ENCODE results near the gene AQP6. TPM values are rescaled to one million over a fixed set of nuclear protein-coding genes. Genes with fewer than 3 reads are reported as not detected.

Gene AQP6
- total and polyA plus RNA-seq, 2 experiments from 2014 or later = 0.23 TPM; not detected in 1

GRCh38 chr12:49929581-49929980 lies 43.2 kb upstream of the AQP6 start:
- H3K36me3 ChIP-seq (replicated peaks; ENCODE audit: insufficient read depth, low read depth) = no peaks in the 10 kb centered on the region
- no peaks in the 10 kb centered on the region for H3K27me3 ChIP-seq
- TF ChIP-seq EZH2 (IDR thresholded peaks at IDR 0.05; ENCODE audit: borderline replicate concordance) = no peak
- TF ChIP-seq CTCF (IDR thresholded peaks at IDR 0.05; ENCODE audit: poor library complexity) = no peak
- TF ChIP-seq EZH2phosphoT487 (IDR thresholded peaks at IDR 0.05; ENCODE audit: low read depth, severe bottlenecking, unreplicated experiment) = no peak
- 90% methylated on average over 7 of the region's 7 CpGs for WGBS (ENCODE audit: low lambda C conversion rate, missing lambda C conversion rate)
- no peaks in the 10 kb centered on the region for H3K9me3 ChIP-seq (ENCODE audit: low read depth)
- no peaks in the 10 kb centered on the region for H3K4me1 ChIP-seq (ENCODE audit: insufficient read depth)
- no peak overlapping the region for H2AFZ ChIP-seq
- no peaks in the 10 kb centered on the region for H4K20me1 ChIP-seq (ENCODE audit: insufficient read depth, poor library complexity, severe bottlenecking)
- no peak overlapping the region for H3K4me2 ChIP-seq
- H3K79me2 ChIP-seq = no peaks in the 10 kb centered on the region
- no peak overlapping the region for H3K4me3 ChIP-seq
- no peak for DNase-seq (ENCODE audit: low spot score)
- H3K9me2 ChIP-seq (replicated peaks; ENCODE audit: insufficient read depth) = no peaks in the 10 kb centered on the region
- H3K27ac ChIP-seq = no peak overlapping the region

GRCh38 chr12:49930515-49931288 lies 42.0 kb upstream of the AQP6 start:
- Histone ChIP-seq H3K4me3 (no peak overlapping the region), H3K9me2 (replicated peaks; ENCODE audit: insufficient read depth) (no peaks in the 10 kb centered on the region), H3K36me3 (replicated peaks; ENCODE audit: insufficient read depth, low read depth) (no peaks in the 10 kb centered on the region), H2AFZ (no peak overlapping the region), H3K79me2 (no peaks in the 10 kb centered on the region), H3K27ac (no peak overlapping the region), H3K4me2 (no peak overlapping the region), H4K20me1 (ENCODE audit: insufficient read depth, poor library complexity, severe bottlenecking) (no peaks in the 10 kb centered on the region), H3K9me3 (ENCODE audit: low read depth) (no peaks in the 10 kb centered on the region), H3K27me3 (no peaks in the 10 kb centered on the region), H3K4me1 (ENCODE audit: insufficient read depth) (no peaks in the 10 kb centered on the region)
- TF ChIP-seq EZH2 (IDR thresholded peaks at IDR 0.05; ENCODE audit: borderline replicate concordance) (no peak), CTCF (IDR thresholded peaks at IDR 0.05; ENCODE audit: poor library complexity) (no peak), EZH2phosphoT487 (IDR thresholded peaks at IDR 0.05; ENCODE audit: low read depth, severe bottlenecking, unreplicated experiment) (no peak)
- 75% methylated on average over 3 of the region's 3 CpGs for WGBS (ENCODE audit: low lambda C conversion rate, missing lambda C conversion rate)
- DNase-seq (ENCODE audit: low spot score) = no peak

DNA sequence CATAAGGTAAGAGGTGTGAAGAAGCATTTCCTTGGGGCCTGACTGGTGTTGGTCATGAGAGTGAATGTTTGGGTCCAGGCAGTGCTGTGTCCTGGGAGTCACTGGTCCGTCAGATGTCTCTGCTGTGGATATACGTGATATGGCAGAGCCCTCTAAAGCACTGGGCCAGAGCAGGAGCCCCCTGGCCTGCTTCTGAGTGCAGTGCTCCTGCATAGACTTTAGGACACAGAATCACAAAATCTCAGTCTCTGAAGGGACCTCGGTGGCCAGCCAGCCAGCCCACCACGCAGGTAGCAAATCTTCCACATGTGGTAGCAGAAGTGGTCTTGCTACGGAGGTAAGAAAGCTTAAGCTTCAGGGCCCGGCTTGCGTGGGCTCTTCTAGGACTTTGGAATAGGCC lies 40.7 kb upstream of the AQP6 start:
- H3K9me2 ChIP-seq (replicated peaks; ENCODE audit: insufficient read depth) = no peaks in the 10 kb centered on the region
- no peak overlapping the region for H3K27ac ChIP-seq
- no peak overlapping the region for H3K4me2 ChIP-seq
- H3K4me3 ChIP-seq = no peak overlapping the region
- H3K9me3 ChIP-seq (ENCODE audit: low read depth) = no peaks in the 10 kb centered on the region
- no peaks in the 10 kb centered on the region for H4K20me1 ChIP-seq (ENCODE audit: insufficient read depth, poor library complexity, severe bottlenecking)
- 78% methylated on average over 7 of the region's 7 CpGs for WGBS (ENCODE audit: low lambda C conversion rate, missing lambda C conversion rate)
- no peaks in the 10 kb centered on the region for H3K4me1 ChIP-seq (ENCODE audit: insufficient read depth)
- no peak for TF ChIP-seq CTCF (IDR thresholded peaks at IDR 0.05; ENCODE audit: poor library complexity)
- no peak for TF ChIP-seq EZH2 (IDR thresholded peaks at IDR 0.05; ENCODE audit: borderline replicate concordance)
- no peaks in the 10 kb centered on the region for H3K79me2 ChIP-seq
- H3K36me3 ChIP-seq (replicated peaks; ENCODE audit: insufficient read depth, low read depth) = no peaks in the 10 kb centered on the region
- no peaks in the 10 kb centered on the region for H3K27me3 ChIP-seq
- H2AFZ ChIP-seq = no peak overlapping the region
- no peak for DNase-seq (ENCODE audit: low spot score)

All from hepatocyte (in vitro differentiated cells).